ENCODE measurements around the gene MANSC1.
"Not testable (repeated sequence)": the region's sequence is repeated elsewhere in the genome, so short reads cannot be mapped to it uniquely, and the experiment has no call there.

The MANSC1 gene

GRCh38 chr12:12323591-12323990 is 26.5 kb downstream of the MANSC1 start:
- DNase-seq (ENCODE audit: low spot score): no peak

- DNase-seq (ENCODE audit: low spot score): no peak
These were observed 26.9 kb downstream of the MANSC1 start for GRCh38 chr12:12323118-12323517.

- DNase-seq (ENCODE audit: low spot score): no peak
These were observed 30.4 kb downstream of the MANSC1 start for GRCh38 chr12:12319451-12320183.

- no peak for DNase-seq (ENCODE audit: low spot score)
These were observed 34.2 kb downstream of the MANSC1 start for GRCh38 chr12:12315838-12316237.

- DNase-seq (ENCODE audit: low spot score): not testable (repeated sequence)
These were observed 39.3 kb downstream of the MANSC1 start for GRCh38 chr12:12310695-12311094.

- no peak for DNase-seq (ENCODE audit: low spot score)
These were observed 44.3 kb downstream of the MANSC1 start for GRCh38 chr12:12305568-12306300.

- no peak for DNase-seq (ENCODE audit: low spot score)
These were observed 47.1 kb downstream of the MANSC1 start for GRCh38 chr12:12302976-12303375.

- DNase-seq (ENCODE audit: low spot score): no peak
These were observed 48.9 kb downstream of the MANSC1 start for GRCh38 chr12:12301122-12301521.

- no peak for DNase-seq (ENCODE audit: low spot score)
These were observed 52.7 kb downstream of the MANSC1 start for GRCh38 chr12:12297201-12297830.

- no peak for DNase-seq (ENCODE audit: low spot score)
These were observed 55.6 kb downstream of the MANSC1 start for GRCh38 chr12:12294215-12295005.

- DNase-seq (ENCODE audit: low spot score): no peak
These were observed 59.8 kb downstream of the MANSC1 start for GRCh38 chr12:12290206-12290605.

GRCh38 chr12:12286441-12286840 is 63.6 kb downstream of the MANSC1 start:
- no peak for DNase-seq (ENCODE audit: low spot score)

GRCh38 chr12:12282761-12283425 is 67.1 kb downstream of the MANSC1 start:
- DNase-seq (ENCODE audit: low spot score): no peak

- no peak for DNase-seq (ENCODE audit: low spot score)
These were observed 67.8 kb downstream of the MANSC1 start for GRCh38 chr12:12282202-12282601.

GRCh38 chr12:12281134-12281533 is 68.9 kb downstream of the MANSC1 start:
- DNase-seq (ENCODE audit: low spot score): no peak

- DNase-seq (ENCODE audit: low spot score): no peak
These were observed 71.1 kb downstream of the MANSC1 start for GRCh38 chr12:12278899-12279298.

Data from left forelimb (tissue), 1 donor.